Omental fat pad (tissue), 4 donors: Measurements from ENCODE around the gene ANO3. TPM values are rescaled to one million over a fixed set of nuclear protein-coding genes. Genes with fewer than 3 reads are reported as not detected.

Experiments used
- ATAC-seq: fragments of 150-250 bp; one replicate; pipeline ENCODE4 v1.9.1; 2016; ENCODE audit warnings: mild to moderate bottlenecking, moderate library complexity; ENCODE audit not compliant: low FRiP score
- DNase-seq: peaks from one replicate; pipeline ENCODE4 v3.0.0-alpha.2; 2019; ENCODE audit warnings: low spot score
- CTCF ChIP-seq, 3 donors: fragments of 450-650 bp; IDR thresholded peaks; one replicate each; pipeline ENCODE4 v1.5.1; 2016 to 2017; ENCODE audit warnings: antibody characterized with exemption in 3 of 3, mild to moderate bottlenecking in 3 of 3, moderate library complexity in 2 of 3
- total RNA-seq, 4 donors: library from RNA; depleted of rRNA; stranded (reverse); fragments of >200 nt; gene quantifications; one replicate each; pipeline ENCODE4 v1.1.0, GENCODE V29; 2016

ANO3 gene
- total RNA-seq, 4 donors from 2014 or later = 0.56 to 4.1 (median 1.6) TPM

GRCh38 chr11:26465274-26465673, 133.3 kb downstream of the ANO3 start:
- no peak for TF ChIP-seq CTCF (IDR thresholded peaks at IDR 0.05)
- ATAC-seq (no peak), DNase-seq (no peak)

DNA sequence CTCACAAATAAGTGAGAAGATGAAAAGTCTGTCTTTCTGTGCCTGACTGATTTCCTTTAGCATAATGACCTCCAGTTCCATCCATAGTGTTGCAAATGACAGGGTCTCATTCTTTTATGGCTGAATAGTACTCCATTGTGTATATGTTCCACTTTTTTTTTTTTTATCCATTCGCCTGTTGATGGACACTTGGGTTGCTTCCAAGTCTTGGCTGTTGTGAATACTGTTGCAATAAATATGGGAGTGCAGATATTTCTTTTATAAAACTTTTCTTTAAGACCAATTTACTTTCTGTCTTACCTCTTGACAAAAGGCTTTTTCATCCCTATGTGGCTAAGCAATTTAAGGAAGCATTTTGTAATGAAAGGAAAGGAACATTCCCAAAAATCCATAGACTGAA, 135.6 kb downstream of the ANO3 start:
- ATAC-seq (no peak), DNase-seq (no peak)
- TF ChIP-seq CTCF (IDR thresholded peaks at IDR 0.05) = no peak

DNA sequence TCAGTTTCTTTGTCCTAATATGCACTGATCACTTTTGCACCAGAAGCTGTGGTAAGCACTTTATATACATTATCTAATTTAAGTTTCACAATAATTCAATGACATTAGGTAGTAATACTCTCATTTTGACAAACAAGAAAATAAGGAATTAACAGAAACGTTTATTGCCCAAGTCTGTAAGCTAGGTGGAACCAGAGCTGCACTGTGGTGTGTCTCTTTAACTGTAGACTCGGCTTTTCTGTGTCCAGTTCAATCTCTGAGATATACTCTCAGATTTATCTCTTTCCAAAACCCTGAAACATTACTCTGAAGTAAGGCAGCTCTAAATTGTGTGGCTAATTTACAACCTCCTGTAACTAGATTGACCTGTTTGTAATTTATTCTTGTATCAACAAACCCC, 139.1 kb downstream of the ANO3 start:
- TF ChIP-seq CTCF (IDR thresholded peaks at IDR 0.05) = no peak
- ATAC-seq (no peak), DNase-seq (no peak)

GRCh38 chr11:26473216-26474194, 141.6 kb downstream of the ANO3 start:
- ATAC-seq = no peak
- no peak for DNase-seq
- no peak for TF ChIP-seq CTCF (IDR thresholded peaks at IDR 0.05)

DNA sequence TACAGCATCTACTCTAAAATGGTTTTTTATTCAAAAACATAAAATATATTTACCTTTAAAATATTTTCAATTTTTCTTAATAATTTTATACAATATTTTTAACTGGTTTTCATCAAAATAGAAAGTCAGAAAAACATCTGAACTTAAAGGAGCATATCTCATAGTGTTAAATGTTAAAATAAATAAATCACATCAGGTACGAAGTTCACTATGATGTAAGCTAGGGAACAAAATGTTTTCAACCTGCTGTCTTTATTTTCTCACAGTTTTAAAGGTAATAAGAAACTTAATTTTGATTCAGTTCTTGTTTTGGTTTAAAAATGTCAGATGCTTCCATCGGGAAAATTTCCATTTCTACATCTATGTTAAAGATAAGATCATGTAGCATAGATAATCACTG, 142.5 kb downstream of the ANO3 start:
- no peak for ATAC-seq
- TF ChIP-seq CTCF (IDR thresholded peaks at IDR 0.05) = no peak

GRCh38 chr11:26477396-26477795, 145.5 kb downstream of the ANO3 start:
- DNase-seq (no peak), ATAC-seq (no peak)
- TF ChIP-seq CTCF (IDR thresholded peaks at IDR 0.05) = no peak

More for the DNA sequence above, 142.5 kb downstream of the ANO3 start:
- no peak for DNase-seq

GRCh38 chr11:26478710-26479109, 146.8 kb downstream of the ANO3 start:
- TF ChIP-seq CTCF (IDR thresholded peaks at IDR 0.05) = no peak
- no peak for ATAC-seq
- DNase-seq = no peak
